T-helper 2 cell treated with Interferon-gamma antibody and Interleukin-4, amounts not matched to agents 100 ng/mL and 5 ng/mL, for 36 hours (primary cell): ENCODE results near the gene KAT8. TPM values are rescaled to one million over a fixed set of nuclear protein-coding genes. Genes with fewer than 3 reads are reported as not detected.
"Not testable (repeated sequence)": the region's sequence is repeated elsewhere in the genome, so short reads cannot be mapped to it uniquely, and the experiment has no call there.

Experiments used
- intact Hi-C: fragments of 100-400 bp; cut with micrococcal nuclease; formaldehyde crosslinking; loops from one replicate; pipeline ENCODE4 v1.15.1; 2023
- total RNA-seq: library from RNA; stranded (reverse); gene quantifications from 2 replicates; pipeline ENCODE4 v1.2.3, GENCODE V29; 2022

Gene KAT8
- total RNA-seq, 1 donor from 2014 or later, result 57.3 TPM

DNA sequence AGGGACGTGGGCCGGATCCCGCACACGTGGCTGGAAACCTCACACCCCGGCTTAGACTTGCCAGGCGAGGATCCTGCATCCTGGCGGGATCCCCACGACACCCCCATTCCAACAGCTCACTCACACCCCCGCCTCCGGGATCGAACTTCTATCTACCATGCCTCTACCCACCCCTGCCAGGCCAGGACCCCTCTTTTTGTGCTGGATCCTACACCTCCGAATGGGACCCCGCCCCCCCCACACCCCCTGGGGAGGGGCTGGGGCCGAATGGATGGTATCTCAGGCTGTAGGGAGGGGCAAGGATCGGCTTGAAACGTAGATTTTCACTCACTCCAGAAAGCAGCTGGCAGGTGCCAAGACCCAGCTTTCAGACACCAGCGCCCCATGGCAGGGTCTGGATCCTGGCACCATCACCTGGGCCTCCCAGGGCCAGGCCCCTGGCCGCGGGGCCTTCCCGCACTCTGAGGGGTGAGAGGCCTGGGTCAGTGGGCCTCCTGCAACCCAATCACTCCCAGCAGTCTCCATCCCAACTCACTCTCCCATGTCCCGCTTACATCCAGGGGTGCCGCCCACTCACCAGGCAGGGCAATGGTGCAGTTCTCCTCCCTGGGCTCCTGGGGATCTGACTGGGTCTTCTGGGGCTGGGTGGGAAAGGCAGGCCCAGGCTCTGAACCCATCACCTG, 25.7 kb downstream of the KAT8 start:
- intact Hi-C loops, result loop anchor here (2.0 to 5.0 kb wide), 2 partner anchors 34 to 239 kb away; partner anchors contain the start of gene BCKDK

DNA sequence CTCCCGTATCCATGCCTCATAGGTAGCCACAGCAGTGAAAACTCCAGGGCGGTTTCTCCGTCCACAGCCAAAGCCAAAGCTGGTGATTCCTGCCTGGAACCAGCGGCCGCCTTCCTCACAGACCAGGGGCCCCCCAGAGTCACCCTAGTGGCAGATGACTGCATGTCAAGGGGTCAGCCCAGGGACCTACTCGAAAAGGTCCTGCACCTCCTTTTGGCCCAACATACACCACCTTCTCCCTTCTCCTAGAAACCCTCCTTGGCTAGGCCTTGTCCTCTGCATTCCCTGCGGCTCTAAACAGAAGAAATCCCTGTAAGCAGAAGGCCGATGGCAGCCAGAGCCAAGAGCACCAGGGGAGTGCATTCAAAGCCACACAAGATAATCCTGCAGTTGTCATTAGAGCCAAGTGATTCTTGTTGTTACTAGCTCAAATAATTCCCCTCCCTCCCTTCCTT, 26.3 kb downstream of the KAT8 start:
- intact Hi-C loops, result loop anchor here (2.0 to 5.0 kb wide), 2 partner anchors 35 to 239 kb away; partner anchors contain the start of gene BCKDK

DNA sequence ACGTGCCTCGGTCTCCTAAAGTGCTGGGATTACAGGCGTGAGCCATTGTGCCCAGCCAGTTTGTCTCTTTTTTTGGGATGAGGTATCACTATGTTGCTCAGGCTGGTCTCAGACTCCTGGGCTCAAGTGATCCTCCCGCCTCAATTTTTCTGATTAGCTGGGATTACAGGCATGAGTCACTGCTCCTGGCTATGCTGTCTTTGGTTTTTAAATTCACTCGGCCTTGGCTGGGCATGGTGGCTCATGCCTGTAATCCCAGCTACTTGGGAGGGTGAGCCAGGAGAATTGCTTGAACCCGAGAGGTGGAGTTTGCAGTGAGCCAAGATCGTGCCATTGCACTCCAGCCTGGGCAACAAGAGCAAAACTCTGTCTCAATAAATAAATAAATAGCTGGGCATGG, 27.0 kb downstream of the KAT8 start:
- intact Hi-C loops, result loop anchor here (5.0 kb wide), 1 partner anchor 238 kb away; no protein-coding TSS in a partner anchor

DNA sequence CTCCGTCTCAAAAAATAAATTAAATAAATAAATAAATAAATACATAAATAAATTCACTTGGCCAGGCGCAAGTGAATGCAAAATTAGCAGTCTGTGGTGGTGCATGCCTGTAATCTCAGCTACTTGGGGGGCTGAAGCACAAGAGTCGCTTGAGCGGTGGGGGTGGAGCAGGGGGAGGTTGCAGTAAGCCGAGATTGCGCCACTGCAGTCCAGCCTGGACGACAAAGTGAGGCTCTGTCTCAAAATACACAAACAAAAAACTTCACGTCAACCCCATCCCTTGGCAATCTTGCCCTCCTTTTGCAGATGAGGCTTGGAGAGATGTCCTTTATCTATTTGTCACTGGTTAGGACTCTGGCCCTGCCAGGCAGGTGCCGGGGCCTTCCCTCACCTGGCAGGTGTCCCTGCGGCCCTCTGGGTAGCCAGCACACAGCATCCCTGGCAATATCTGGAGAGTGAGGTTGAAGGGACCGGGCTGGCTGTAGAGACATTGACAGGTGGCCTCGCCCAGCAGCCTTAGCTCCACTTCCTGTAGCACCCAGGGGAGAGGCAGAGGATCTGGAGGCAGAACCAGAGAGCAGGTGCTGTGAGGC, 28.0 kb downstream of the KAT8 start:
- intact Hi-C loops, result no loop called here

DNA sequence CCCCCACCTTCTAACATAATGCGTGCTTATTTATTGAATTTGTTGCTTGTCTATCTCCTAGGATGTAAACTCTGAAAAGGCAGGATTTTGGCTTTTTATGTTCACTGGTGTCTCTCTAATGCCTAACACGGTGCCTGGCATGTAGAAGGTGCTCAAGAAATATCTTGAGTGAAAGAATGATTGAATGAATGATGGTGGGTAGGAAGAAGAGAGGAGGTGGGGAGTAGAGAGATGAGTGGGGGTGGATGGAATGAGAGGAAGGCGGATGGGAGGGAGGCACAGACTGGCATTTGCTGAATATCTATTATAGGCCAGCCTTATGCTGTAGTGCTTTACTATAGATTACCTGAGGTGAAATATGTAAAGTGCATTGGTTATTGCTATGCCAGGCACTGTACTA, 30.1 kb downstream of the KAT8 start:
- intact Hi-C loops, result no loop called here

DNA sequence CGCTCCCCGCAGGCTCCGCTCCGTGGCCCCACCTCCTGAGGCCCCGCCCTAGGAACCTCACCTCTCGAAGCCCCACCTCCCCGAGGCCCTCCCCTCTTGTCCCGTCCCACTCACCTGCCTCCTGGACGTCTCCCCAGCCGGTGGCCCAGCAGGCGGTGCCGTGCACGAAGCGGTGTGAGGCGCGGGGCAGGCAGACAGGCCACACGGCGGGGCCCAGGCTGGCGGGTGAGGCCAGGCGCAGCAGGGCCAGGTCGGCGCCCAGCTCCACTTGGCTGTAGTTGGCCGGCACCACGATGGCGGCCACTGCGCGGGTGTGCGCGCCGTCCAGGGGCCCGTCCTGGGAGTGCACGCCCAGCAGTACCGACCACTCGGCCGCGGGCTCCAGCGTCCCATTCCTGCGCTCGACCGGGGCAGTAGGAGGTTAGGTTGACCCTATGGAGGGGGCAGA, 30.8 kb downstream of the KAT8 start:
- intact Hi-C loops, result no loop called here

DNA sequence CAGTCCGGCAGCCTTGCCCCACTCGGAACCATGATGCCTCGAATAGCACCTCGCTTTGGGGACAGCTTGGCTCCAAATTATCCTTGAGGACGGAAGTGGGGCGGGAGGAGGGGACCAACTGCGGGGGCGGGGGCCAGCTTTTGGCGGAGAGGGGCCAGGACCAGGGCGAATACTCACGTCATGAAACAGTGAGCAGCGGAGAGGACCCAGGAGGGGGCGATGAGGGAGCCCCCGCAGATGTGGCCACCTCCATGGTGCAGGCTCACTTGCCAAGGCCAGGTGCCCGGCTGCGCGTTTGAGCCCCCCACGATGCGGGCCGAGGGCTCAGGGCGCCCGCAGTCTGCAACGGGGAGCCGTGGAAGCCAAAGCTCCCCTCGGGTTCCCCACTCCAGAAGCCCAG, 31.4 kb downstream of the KAT8 start:
- intact Hi-C loops, result no loop called here

DNA sequence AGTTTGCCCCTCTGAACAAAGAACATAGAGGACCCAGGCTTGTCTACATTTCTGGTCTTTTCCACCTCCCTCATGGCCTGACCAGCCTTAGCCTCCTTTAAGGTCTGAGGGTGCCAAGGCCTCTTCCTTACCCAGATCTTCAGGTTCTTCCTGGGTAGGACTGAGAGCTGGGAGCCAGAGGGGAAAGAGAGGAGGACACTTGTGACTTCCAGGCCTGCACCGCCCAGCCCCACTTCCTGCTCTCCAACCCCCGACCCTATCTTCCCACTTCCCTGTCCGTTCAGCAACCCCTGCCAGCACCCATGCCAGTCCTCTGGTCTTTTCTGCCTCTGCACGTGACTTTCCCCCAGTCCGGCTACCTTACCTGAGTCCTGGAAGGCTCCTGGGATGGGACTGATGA, 31.9 kb downstream of the KAT8 start:
- intact Hi-C loops, result no loop called here

DNA sequence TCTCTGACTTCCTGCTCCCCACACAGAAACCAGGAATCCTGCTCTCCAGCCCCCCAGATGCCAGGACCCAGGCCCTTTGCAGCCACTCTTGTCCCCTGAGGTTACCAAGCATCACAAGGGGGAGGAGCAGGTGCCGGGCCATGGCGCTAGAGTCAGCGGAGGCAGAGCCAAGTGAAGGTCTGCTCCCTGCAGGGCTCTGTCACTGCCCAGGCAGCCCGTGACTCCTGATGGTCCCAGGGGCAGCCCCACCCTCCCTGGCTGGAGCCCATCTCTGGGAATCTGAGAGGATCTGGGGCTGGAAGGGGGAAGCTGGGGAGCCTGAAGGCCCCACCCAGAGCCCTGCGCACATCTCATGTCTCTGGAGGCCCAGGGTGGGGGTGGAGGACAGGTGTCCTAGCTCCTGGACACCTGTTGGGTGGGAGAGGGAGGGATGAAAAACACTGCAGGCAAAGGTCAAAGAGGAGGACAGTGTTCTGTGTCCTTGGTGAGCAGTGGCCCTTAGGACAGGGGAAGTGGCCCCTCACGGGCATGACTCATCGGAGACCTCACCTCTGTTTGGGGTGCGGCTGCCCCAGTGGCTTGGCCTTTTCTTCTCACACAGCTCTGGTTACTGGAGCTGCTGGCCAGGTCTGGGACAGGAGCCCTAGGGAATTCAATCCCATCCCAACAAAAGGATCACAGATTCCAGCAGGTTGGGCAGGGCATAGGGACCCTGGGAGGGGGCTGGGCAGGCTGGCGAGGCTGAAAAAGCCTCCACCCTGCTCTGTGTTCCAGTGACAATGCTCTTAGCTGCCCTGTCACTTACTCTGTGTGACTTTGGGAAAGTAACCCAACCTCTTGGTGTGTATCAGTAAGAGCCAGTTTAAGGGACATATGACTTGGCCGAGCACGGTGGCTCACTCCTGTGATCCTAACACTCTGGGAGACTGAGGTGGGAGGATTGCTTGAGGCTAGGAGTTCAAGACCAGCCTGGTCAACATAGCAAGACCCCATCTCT, 32.7 kb downstream of the KAT8 start, which contains the start of gene PRSS36:
Gene PRSS36, minus strand, starts transcription at position 173 of the 997 bp plus-strand sequence. Its CDS starts 31 bp downstream, at position 142.
- intact Hi-C loops, result no loop called here

DNA sequence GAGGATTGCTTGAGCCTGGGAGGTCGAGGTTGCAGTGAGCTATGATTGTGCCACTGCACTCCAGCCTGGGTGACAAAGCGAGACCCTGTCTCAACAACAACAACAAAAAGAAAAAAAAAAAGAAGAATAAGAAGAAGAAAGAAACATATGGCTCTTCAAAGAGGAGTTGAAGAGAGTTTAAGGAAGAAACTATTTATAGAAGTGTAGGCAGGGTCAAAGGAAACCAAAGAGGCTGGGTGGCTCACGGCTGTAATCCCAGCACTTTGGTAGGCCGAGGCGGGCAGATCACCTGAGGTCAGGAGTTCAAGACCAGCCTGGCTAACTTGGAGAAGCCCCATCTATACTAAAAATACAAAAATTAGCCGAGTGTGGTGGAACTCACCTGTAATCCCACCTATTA, 33.5 kb downstream of the KAT8 start:
- intact Hi-C loops, result not testable (repeated sequence)

DNA sequence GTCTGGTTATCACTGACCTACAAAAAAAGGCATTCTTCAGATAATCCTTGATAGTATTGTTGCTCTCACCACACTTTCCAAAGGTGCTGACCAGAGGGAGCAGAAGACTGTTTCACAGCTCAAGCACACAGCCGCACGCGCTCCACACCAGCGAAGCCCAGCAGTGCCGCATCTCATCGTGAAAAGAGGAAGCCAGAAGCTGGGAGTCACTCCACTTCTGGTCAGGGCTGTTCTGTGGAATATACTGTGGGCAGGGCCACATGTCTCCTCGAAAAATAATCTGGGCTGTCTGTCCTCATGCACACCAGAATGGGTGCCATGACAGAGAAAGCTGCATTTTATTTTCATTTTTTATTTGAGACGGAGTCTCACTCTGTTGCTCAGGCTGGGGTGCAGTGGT, 39.7 kb downstream of the KAT8 start:
- intact Hi-C loops, result no loop called here

DNA sequence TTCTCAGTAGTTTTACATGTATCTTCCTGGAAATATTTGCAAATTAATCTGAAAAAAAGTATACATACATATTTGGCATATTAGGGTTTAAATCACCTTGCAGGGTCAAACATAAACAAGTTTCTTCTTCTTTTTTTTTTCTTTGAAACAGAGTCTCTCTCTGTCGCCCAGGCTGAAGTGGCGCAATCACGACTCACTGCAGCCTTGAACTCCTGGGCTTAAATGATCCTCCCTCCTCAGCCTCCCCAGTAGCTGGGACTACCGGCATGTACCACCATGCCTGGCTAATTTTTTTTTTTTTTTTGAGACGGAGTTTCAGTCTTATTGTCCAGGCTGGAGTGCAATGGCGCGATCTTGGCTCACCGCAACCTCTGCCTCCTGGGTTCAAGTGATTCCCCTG, 49.9 kb downstream of the KAT8 start:
- intact Hi-C loops, result no loop called here

DNA sequence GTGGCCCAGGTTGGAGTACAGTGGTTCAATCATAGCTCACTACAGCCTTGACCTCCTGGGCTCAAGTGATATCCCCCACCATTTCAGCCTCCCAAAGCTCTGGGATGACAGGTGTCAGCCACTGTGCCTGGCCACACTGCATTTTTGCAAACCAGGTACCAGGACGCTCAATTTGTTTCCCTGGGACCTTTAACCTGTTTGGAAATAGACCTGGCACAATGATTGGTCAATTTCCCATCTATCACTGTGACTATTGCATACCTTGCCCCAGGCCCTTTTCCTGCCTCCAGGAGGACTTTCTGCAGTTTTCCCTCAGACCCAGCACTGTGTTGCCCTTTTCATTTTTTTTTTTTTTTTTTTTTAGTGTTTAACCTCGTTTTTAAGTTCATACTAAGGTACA, 51.4 kb downstream of the KAT8 start:
- intact Hi-C loops, result no loop called here

DNA sequence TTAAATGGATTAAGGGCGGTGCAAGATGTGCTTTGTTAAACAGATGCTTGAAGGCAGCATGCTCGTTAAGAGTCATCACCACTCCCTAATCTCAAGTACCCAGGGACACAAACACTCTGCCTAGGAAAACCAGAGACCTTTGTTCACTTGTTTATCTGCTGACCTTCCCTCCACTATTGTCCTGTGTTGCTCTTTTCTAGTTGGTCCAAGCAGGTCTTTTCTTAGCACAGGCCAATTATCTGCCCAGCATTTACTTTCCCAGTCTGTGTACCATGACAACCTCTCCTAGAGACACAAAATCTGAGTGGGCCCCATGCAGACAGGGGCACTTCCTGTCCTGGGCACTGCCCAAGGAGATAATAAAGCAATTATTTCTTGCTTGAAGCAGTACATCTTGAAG, 52.6 kb downstream of the KAT8 start:
- intact Hi-C loops, result not testable (repeated sequence)

DNA sequence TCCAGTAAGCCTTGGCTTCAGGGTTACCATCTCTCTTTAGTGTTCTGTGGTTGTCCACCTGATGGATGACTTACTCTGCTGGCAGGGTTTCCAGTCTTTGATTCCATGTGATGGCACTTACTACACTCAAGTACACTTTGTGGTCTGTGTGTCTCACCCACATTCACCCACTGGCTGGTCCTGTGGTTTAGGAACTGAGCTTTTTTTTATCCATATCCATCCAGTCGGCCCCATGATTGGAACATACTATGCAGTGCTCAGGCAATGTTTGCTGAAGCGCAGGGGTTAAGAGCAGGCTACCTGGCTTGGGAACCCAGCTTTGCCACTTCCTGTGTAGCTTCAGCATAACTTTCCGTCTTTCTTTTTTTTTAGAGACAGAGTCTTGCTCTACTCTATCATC, 59.7 kb downstream of the KAT8 start:
- intact Hi-C loops, result loop anchor here (5.0 kb wide), 1 partner anchor 700 kb away; no protein-coding TSS in a partner anchor

DNA sequence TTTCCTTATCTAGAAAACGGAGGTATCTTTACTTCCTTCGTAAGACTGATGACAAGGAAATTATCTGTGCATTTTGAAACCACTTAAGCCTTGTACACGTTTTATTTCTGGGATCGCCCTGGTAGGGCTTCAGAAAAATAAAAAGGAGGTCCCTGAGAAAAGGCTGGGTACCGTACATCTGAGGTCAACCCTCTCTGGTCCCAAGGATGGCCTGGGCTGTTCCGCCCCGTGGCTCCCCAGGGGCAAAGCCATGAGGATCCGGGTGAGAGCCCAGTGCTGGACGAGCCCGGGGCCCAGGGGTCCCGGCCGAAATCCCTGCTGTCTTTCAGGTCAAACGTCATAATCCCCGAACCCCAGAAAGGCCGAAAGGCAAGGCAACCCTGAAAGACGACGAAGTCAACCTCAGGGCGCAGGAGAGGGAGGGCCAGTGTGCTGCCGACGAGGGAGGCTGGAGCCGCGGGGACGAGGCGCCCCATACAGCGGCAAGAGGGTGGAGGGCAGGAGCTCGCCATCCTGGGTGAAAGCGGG, 61.8 kb downstream of the KAT8 start:
- intact Hi-C loops, result loop anchor here (1.0 to 5.0 kb wide), 2 partner anchors 22 to 698 kb away; no protein-coding TSS in a partner anchor

DNA sequence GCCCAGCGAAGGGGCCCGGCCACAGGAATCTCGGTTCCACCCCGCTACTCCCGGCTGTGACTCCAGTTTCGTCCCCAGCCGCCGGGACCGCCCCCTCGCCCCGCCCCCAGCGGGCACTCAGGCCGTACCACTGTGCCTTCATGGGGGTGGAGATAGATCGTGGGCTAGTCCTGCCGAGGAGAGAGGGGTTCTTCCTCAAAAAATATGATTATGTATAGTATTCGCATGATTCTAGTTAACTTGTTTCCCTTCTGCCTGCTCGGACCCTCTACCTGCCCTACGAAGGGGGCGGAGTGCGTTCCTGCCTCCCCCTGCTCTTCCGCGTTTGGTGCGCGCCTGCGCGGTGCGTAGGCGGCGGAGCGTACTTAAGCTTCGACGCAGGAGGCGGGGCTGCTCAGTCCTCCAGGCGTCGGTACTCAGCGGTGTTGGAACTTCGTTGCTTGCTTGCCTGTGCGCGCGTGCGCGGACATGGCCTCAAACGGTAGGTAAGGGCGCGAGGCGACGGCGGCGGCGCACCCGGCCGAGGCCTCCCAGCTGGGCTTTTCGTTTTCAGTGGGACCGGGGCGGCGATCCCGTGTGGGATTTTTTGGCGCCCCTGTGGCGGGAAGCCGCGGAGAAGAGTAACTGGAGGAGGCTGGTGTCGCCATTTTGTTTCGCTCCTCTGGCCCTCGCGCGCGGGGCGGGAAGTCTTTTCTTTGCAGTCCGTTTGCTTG, 62.4 kb downstream of the KAT8 start, which contains the start of gene FUS:
Gene FUS, plus strand, starts transcription at position 393 of the 713 bp plus-strand sequence. Its CDS starts 76 bp downstream, at position 469.
- intact Hi-C loops, result loop anchor here (1.0 to 5.0 kb wide), 10 partner anchors 21 to 697 kb away; partner anchors contain the start of genes ARMC5, KAT8, SETD1A and STX4
